Measurements from ENCODE around the gene EXOC6B. TPM values are rescaled to one million over a fixed set of nuclear protein-coding genes. Genes with fewer than 3 reads are reported as not detected.

EXOC6B gene
- total and polyA plus RNA-seq, 9 of the 15 experiments (the other 6 are each of a cell fraction or from before 2014, with no cell fraction given): 0.28 to 4.2 (median 2.0) TPM

- TF ChIP-seq FOXP4 (CRISPR knock-in tag; IDR thresholded peaks at IDR 0.05; ENCODE audit: borderline replicate concordance): no peak
Observed at GRCh38 chr2:72682061-72682460, 143.8 kb downstream of the EXOC6B start (continued).

GRCh38 chr2:72681016-72681995, 144.5 kb downstream of the EXOC6B start:
- Histone ChIP-seq H3K27ac (ENCODE audit: extremely low read depth, low read depth, low read length) (no peak overlapping the region), H3K79me2 (ENCODE audit: control insufficient read depth, insufficient read depth, low read length) (no peaks in the 10 kb centered on the region), H3K36me3 (ENCODE audit: control insufficient read depth, insufficient read depth, low read length) (no peaks in the 10 kb centered on the region), H3K9me3 (replicated peaks; ENCODE audit: control insufficient read depth, insufficient read depth, low read depth, low read length) (no peaks in the 10 kb centered on the region), H3K27me3 (ENCODE audit: control insufficient read depth in 2 of 2, insufficient read depth in 2 of 2, low read length in 2 of 2) (no peaks in the 10 kb centered on the region; a peak in 1 of 5 replicates), H4K20me1 (replicated peaks; ENCODE audit: control insufficient read depth, insufficient read depth, low read length) (no peaks in the 10 kb centered on the region), H3K9ac (ENCODE audit: insufficient read depth in 1 of 2, low read depth in 2 of 2, low read length in 2 of 2) (no peak overlapping the region), H2AFZ (ENCODE audit: low read depth, low read length) (no peak overlapping the region), H3K4me3 (no peak overlapping the region), H3K4me1 (replicated peaks in 1 of 2; ENCODE audit: control insufficient read depth in 2 of 2, insufficient read depth in 2 of 2, low read length in 2 of 2) (no peaks in the 10 kb centered on the region), H3K9me1 (ENCODE audit: control insufficient read depth, insufficient read depth, low read length) (no peaks in the 10 kb centered on the region), H3K4me2 (ENCODE audit: insufficient read depth, low read length) (no peak overlapping the region)
- intact Hi-C loops (cut with micrococcal nuclease) (no loop called here), in situ Hi-C loops (cut with MboI) (no loop called here)
- TF ChIP-seq KDM2B (CRISPR knock-in tag; IDR thresholded peaks at IDR 0.05): no peak
- POLR2A ChIA-PET: no interaction called here
- CTCF ChIA-PET (ENCODE audit: low intra/inter-chr PET ratio): no interaction called here
- BruUV-seq (replicated peaks): no TSS peak
- WGBS (ENCODE audit: insufficient coverage, low coverage, missing lambda C conversion rate): 2% methylated on average over 3 of the region's 3 CpGs
- DNase-seq (ENCODE audit: extremely low read depth in 1 of 4, low spot score in 3 of 4): no peak
- FAIRE-seq: no peak
- no peak for ATAC-seq

Data from K562 (cell line).